Measurements from ENCODE around the gene CSNK1A1L. TPM values are rescaled to one million over a fixed set of nuclear protein-coding genes. Genes with fewer than 3 reads are reported as not detected.
"Not testable (repeated sequence)": the region's sequence is repeated elsewhere in the genome, so short reads cannot be mapped to it uniquely, and the experiment has no call there.

The CSNK1A1L gene
- total RNA-seq, 4 donors from 2014 or later, result not detected

- Histone ChIP-seq H3K27ac (peak overlapping the region; percentile 86 to 98 (median 94)), H3K4me1 (peaks cover 8 to 10% of the 10 kb centered on the region in 2 donors), H3K27me3 (no peaks in the 10 kb centered on the region), H3K9me3 (no peaks in the 10 kb centered on the region), H3K36me3 (no peaks in the 10 kb centered on the region), H3K4me3 (peak overlapping the region; percentile 82 to 99 (median 87))
- in situ Hi-C loops (cut with MboI; ENCODE audit: low sequenced_read_pairs in 4 of 4) (loop anchor here in 1 of 4 donors (25.0 kb wide), 1 partner anchor 1277 kb away; the partner anchor contains the start of gene UFM1), intact Hi-C loops (cut with DNase I; ENCODE audit: low total_unique reads) (loop anchor here (1.0 to 2.0 kb wide), 2 partner anchors 61 to 1291 kb away; partner anchors contain the start of gene ALG5)
- peak in 1 of 2 donors; percentile 45 for ATAC-seq
- no peak for DNase-seq
- TF ChIP-seq POLR2A (IDR thresholded peaks at IDR 0.05) (no peak), CTCF (IDR thresholded peaks at IDR 0.05 in 4 of 5, conservative IDR thresholded peaks at IDR 0.05 in 1 of 5) (peak in 1 of 5 experiments; percentile 4)
These were observed 45.6 kb downstream of the CSNK1A1L start for GRCh38 chr13:37059848-37060192.

GRCh38 chr13:37058910-37059847, 46.3 kb downstream of the CSNK1A1L start, which contains the start of gene SUPT20H:
Gene SUPT20H, minus strand, starts transcription at chr13:37059688. Its CDS starts 8,198 bp downstream, at chr13:37051490.
- peak; percentile 90 for DNase-seq
- Histone ChIP-seq H3K27me3 (no peaks in the 10 kb centered on the region), H3K4me3 (peak within 1 kb of the TSS; percentile 82 to 99 (median 87)), H3K9me3 (no peaks in the 10 kb centered on the region), H3K27ac (peak within 1 kb of the TSS; percentile 86 to 98 (median 94)), H3K4me1 (peaks cover 8 to 10% of the 10 kb centered on the region in 2 donors), H3K36me3 (no peaks in the 10 kb centered on the region)
- TF ChIP-seq POLR2A (IDR thresholded peaks at IDR 0.05), result peak; percentile 66 to 79
- peak in 1 of 5 experiments; percentile 13 for TF ChIP-seq CTCF (IDR thresholded peaks at IDR 0.05 in 4 of 5, conservative IDR thresholded peaks at IDR 0.05 in 1 of 5)
- ATAC-seq, result peak; percentile 97 to 99
- in situ Hi-C loops (cut with MboI; ENCODE audit: low sequenced_read_pairs in 4 of 4) (loop anchor here in 1 of 4 donors (25.0 kb wide), 1 partner anchor 1278 kb away; the partner anchor contains the start of gene UFM1), intact Hi-C loops (cut with DNase I; ENCODE audit: low total_unique reads) (loop anchor here (1.0 to 2.0 kb wide), 2 partner anchors 60 to 1292 kb away; partner anchors contain the start of gene ALG5)

GRCh38 chr13:37056228-37056627, 49.2 kb downstream of the CSNK1A1L start:
- in situ Hi-C loops (cut with MboI; ENCODE audit: low sequenced_read_pairs in 4 of 4), result loop anchor here in 1 of 4 donors (25.0 kb wide), 1 partner anchor 1281 kb away; the partner anchor contains the start of gene UFM1
- H3K27me3 ChIP-seq; H3K36me3 ChIP-seq; H3K27ac ChIP-seq; DNase-seq; ATAC-seq; intact Hi-C loops (cut with DNase I; ENCODE audit: low total_unique reads); H3K9me3 ChIP-seq; H3K4me3 ChIP-seq: not testable (repeated sequence)
- H3K4me1 ChIP-seq, result peaks cover 8 to 16% of the 10 kb centered on the region in 2 donors

Other genes with a start within 250 kb of the CSNK1A1L start
- gene SMAD9, start 185.4 kb downstream of the CSNK1A1L start, total RNA-seq, result 10 to 100 TPM in 1 of 4 donors, 1 to 10 TPM in 3; 2.2 to 14.9 (median 6.5) TPM
- 10 to 100 TPM in 3 of 4 donors, 1 to 10 TPM in 1; 9.8 to 20.9 (median 13.2) TPM for gene ALG5, start 106.3 kb downstream of the CSNK1A1L start, total RNA-seq
- gene EXOSC8, start 104.9 kb downstream of the CSNK1A1L start, total RNA-seq, result 10 to 100 TPM; 16.7 to 25.3 (median 20.7) TPM
- gene SUPT20H, start 46.0 kb downstream of the CSNK1A1L start, total RNA-seq, result 10 to 100 TPM; 18.1 to 24.4 (median 19.1) TPM